Endothelial cell of umbilical vein (primary cell): ENCODE data around the gene QPCTL. TPM values are rescaled to one million over a fixed set of nuclear protein-coding genes. Genes with fewer than 3 reads are reported as not detected.

Experiments used
- BruUV-seq: library from RNA; stranded (reverse); fragments of 400-500 nt; replicated peaks from 2 replicates; lab custom pipeline; 2021; lab: Mats Ljungman, UMichigan
- CTCF ChIA-PET: fragments of 300-600, 350-600 bp; sonication (Branson Sonifier 250); formaldehyde crosslinking; loops from one replicate; lab custom pipeline; 2021; ENCODE audit warnings: antibody characterized with exemption, inconsistent platforms; lab: Charles Lee
- POLR2A ChIA-PET: fragments of 300-600, 350-600 bp; sonication (Branson Sonifier 250); formaldehyde crosslinking; loops from one replicate; lab custom pipeline; 2021; ENCODE audit warnings: antibody characterized with exemption, inconsistent platforms; lab: Charles Lee
- DNase-seq: peaks from one replicate; pipeline ENCODE4 v3.0.0-alpha.2; 2011; ENCODE audit warnings: low read depth, low spot score
- FAIRE-seq: peaks from 2 replicates; lab custom pipeline; 2011; peaks lifted over from hg19 to GRCh38; lab: Jason Lieb, UNC
- H2AFZ ChIP-seq: 2 replicates; pipeline ENCODE4 v1.6.0; 2012; ENCODE audit warnings: low read depth, low read length, control low read depth, inconsistent platforms
- H3K27ac ChIP-seq: 2 replicates; pipeline ENCODE4 v1.5.1; 2011; ENCODE audit warnings: low read depth, mild to moderate bottlenecking, control low read depth, low read length, moderate library complexity; ENCODE audit not compliant: insufficient read depth
- H3K27me3 ChIP-seq, 2 experiments: 2 replicates each; pipeline versions ENCODE4 v1.6.0 to v1.6.1; 2011; ENCODE audit warnings: low read length in 2 of 2, mixed read lengths in 1 of 2; ENCODE audit not compliant: control insufficient read depth in 2 of 2, insufficient read depth in 2 of 2
- H3K36me3 ChIP-seq, 2 experiments: 2 replicates in 1 of 2; 3 replicates in 1 of 2; pipeline ENCODE4 v1.5.1; 2011; ENCODE audit warnings: low read length in 2 of 2, mild to moderate bottlenecking in 1 of 2, moderate library complexity in 1 of 2; ENCODE audit not compliant: control insufficient read depth in 2 of 2, insufficient read depth in 2 of 2; ENCODE audit errors: extremely low read depth in 1 of 2
- H3K4me1 ChIP-seq: 3 replicates; pipeline ENCODE4 v1.5.1; 2011; ENCODE audit warnings: mild to moderate bottlenecking, low read length; ENCODE audit not compliant: control insufficient read depth, insufficient read depth; ENCODE audit errors: extremely low read depth
- H3K4me2 ChIP-seq: 2 replicates; pipeline ENCODE4 v1.6.1; 2011; ENCODE audit warnings: low read length, control low read depth, mixed read lengths; ENCODE audit not compliant: insufficient read depth
- H3K4me3 ChIP-seq, 3 experiments: fragments of 200-600 bp in 1 of 3; sonication (generic), shearing (Covaris generic) in 1 of 3; replicated peaks in 1 of 3; 2 replicates each; pipeline ENCODE4 v1.5.1; 2011 to 2016; ENCODE audit warnings: control low read depth in 3 of 3, low read length in 3 of 3, mild to moderate bottlenecking in 2 of 3, inconsistent platforms in 1 of 3, low read depth in 1 of 3, moderate library complexity in 1 of 3; ENCODE audit not compliant: insufficient read depth in 1 of 3
- H3K79me2 ChIP-seq: 2 replicates; pipeline ENCODE4 v1.6.0; 2012; ENCODE audit warnings: low read length, inconsistent platforms; ENCODE audit not compliant: control insufficient read depth, insufficient read depth
- H3K9ac ChIP-seq: replicated peaks from 2 replicates; pipeline ENCODE3; 2011; ENCODE audit warnings: low read length, control low read depth; ENCODE audit not compliant: insufficient read depth; ENCODE audit errors: extremely low read depth
- H3K9me1 ChIP-seq: replicated peaks from 3 replicates; pipeline ENCODE4 v1.6.0; 2011; ENCODE audit warnings: mild to moderate bottlenecking, low read length; ENCODE audit not compliant: control insufficient read depth, insufficient read depth; ENCODE audit errors: extremely low read depth
- H3K9me3 ChIP-seq: replicated peaks from 2 replicates; pipeline ENCODE4 v1.5.1; 2012; ENCODE audit warnings: low read length, inconsistent platforms; ENCODE audit not compliant: control insufficient read depth, insufficient read depth
- H4K20me1 ChIP-seq: replicated peaks from 2 replicates; pipeline ENCODE3; 2011; ENCODE audit warnings: mild to moderate bottlenecking, low read length; ENCODE audit not compliant: control insufficient read depth, insufficient read depth; ENCODE audit errors: extremely low read depth
- EZH2 ChIP-seq: IDR thresholded peaks from 2 replicates; pipeline ENCODE4 v1.6.1; 2012; ENCODE audit warnings: borderline replicate concordance, low read depth, mild to moderate bottlenecking, moderate library complexity, low read length, inconsistent platforms; ENCODE audit not compliant: severe bottlenecking
- FOS ChIP-seq: IDR thresholded peaks from 2 replicates; pipeline ENCODE4 v1.6.1; 2011; ENCODE audit warnings: mild to moderate bottlenecking, low read length, moderate library complexity, borderline replicate concordance; ENCODE audit not compliant: insufficient read depth
- GATA2 ChIP-seq: IDR thresholded peaks from 2 replicates; pipeline ENCODE4 v1.7.0; 2011; ENCODE audit warnings: low read depth, mild to moderate bottlenecking, moderate library complexity, mixed read lengths, low read length; ENCODE audit not compliant: insufficient read length, insufficient read depth
- JUN ChIP-seq: IDR thresholded peaks from 2 replicates; pipeline ENCODE4 v1.6.1; 2011; ENCODE audit warnings: borderline replicate concordance, low read depth; ENCODE audit not compliant: insufficient read length, insufficient read depth
- MYC ChIP-seq: IDR thresholded peaks from one replicate; pipeline ENCODE4 v1.6.1; 2011; ENCODE audit warnings: mild to moderate bottlenecking, low read depth, low read length
- POLR2A ChIP-seq: IDR thresholded peaks from 2 replicates; pipeline ENCODE4 v1.6.1; 2012; ENCODE audit warnings: low read depth, mild to moderate bottlenecking, control low read depth, low read length
- POLR2AphosphoS5 ChIP-seq: IDR thresholded peaks from 2 replicates; pipeline ENCODE4 v1.6.1; 2012; ENCODE audit warnings: low read depth, mild to moderate bottlenecking, control low read depth, low read length, moderate library complexity; ENCODE audit not compliant: insufficient read depth
- dilution Hi-C: fragments of 300-500 bp; cut with MboI; formaldehyde crosslinking; loops from one replicate; pipeline ENCODE4 v1.15.0; 2019; ENCODE audit warnings: low sequenced_read_pairs; ENCODE audit not compliant: extremely low pct_ligation_motif_present
- intact Hi-C: fragments of 100-400 bp; cut with micrococcal nuclease; formaldehyde crosslinking; loops from one replicate; pipeline ENCODE4 v1.10.0; 2022
- polyA plus RNA-seq, 4 experiments: library from polyadenylated mRNA; depleted of rRNA in 3 of 4; stranded (reverse) in 3 of 4; unstranded in 1 of 4; fragments of >200 nt; gene quantifications; 2 replicates each; pipeline versions ENCODE4 v1.2.1 to v1.2.3, GENCODE V29; 2011 to 2012; ENCODE audit warnings: missing spikeins in 1 of 4
- total RNA-seq: library from RNA; stranded (reverse); gene quantifications from 2 replicates; pipeline ENCODE4 v1.2.3, GENCODE V29; 2021
- TF ChIP-seq, protein P1 (sequence below): IDR thresholded peaks from 2 replicates; pipeline ENCODE4 v1.6.1; 2011; ENCODE audit not compliant: insufficient read depth, insufficient read length
- TF ChIP-seq, protein P2 (sequence below), 2 donors: IDR thresholded peaks; 1 replicate in 1 of 2; 2 replicates in 1 of 2; pipeline ENCODE4 v1.5.1; 2011; ENCODE audit warnings: low read length in 2 of 2, mild to moderate bottlenecking in 2 of 2, moderate library complexity in 2 of 2, control low read depth in 1 of 2, inconsistent platforms in 1 of 2, low read depth in 1 of 2; ENCODE audit not compliant: insufficient read depth in 1 of 2; ENCODE audit errors: extremely low read depth in 1 of 2

Gene QPCTL
- total and polyA plus RNA-seq, 2 donors (not counting 3 experiments of a cell fraction or from before 2014, with no cell fraction given), result 17.6 to 22.5 TPM

DNA sequence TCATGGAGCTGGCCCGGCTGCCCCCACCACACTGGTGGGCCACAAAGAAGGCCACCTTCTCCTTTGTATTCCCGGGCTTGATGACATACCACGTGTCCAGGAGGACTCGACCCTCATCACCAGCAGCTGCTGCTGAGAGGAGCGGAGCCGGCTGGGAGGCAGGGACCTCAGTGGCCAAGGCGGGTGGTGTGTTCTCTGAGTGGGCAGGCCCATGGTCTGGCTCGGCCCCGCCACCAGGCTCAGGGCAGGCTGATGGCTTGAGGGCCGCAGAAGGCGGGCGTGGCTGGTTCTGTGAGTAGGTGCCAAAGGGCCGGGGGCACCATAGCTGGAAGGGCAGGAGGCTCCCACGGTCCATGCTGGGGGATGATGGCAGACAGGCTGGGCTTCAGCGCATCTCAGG, 20.7 kb downstream of the QPCTL start:
- POLR2A ChIA-PET, result no interaction called here
- CTCF ChIA-PET, result interaction anchor here (2.0 kb wide), 1 partner anchor 20 kb away, joined by 10 read pairs; the partner anchor contains the start of gene QPCTL
- no peak overlapping the region for H3K9ac ChIP-seq

More for the DNA sequence above, 20.7 kb downstream of the QPCTL start:
- dilution Hi-C loops, result no loop called here
- Histone ChIP-seq H3K79me2 (peaks cover 26% of the 10 kb centered on the region), H3K36me3 (peaks cover 0 to 13% of the 10 kb centered on the region in 2 experiments), H3K4me2 (no peak overlapping the region), H3K4me3 (no peak overlapping the region), H3K27ac (no peak overlapping the region), H3K27me3 (no peaks in the 10 kb centered on the region), H3K9me1 (no peaks in the 10 kb centered on the region), H3K9me3 (no peaks in the 10 kb centered on the region), H3K4me1 (peaks cover 11% of the 10 kb centered on the region), H2AFZ (no peak overlapping the region), H4K20me1 (no peaks in the 10 kb centered on the region)
- no peak for DNase-seq
- no peak for TF ChIP-seq POLR2AphosphoS5
- no peak for TF ChIP-seq EZH2
- no peak for TF ChIP-seq JUN
- no peak for TF ChIP-seq GATA2
- TF ChIP-seq MYC, result no peak
- no peak for TF ChIP-seq POLR2A
- TF ChIP-seq, protein P1, sequence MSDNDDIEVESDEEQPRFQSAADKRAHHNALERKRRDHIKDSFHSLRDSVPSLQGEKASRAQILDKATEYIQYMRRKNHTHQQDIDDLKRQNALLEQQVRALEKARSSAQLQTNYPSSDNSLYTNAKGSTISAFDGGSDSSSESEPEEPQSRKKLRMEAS, result no peak
- no peak for TF ChIP-seq FOS
- TF ChIP-seq, protein P2, sequence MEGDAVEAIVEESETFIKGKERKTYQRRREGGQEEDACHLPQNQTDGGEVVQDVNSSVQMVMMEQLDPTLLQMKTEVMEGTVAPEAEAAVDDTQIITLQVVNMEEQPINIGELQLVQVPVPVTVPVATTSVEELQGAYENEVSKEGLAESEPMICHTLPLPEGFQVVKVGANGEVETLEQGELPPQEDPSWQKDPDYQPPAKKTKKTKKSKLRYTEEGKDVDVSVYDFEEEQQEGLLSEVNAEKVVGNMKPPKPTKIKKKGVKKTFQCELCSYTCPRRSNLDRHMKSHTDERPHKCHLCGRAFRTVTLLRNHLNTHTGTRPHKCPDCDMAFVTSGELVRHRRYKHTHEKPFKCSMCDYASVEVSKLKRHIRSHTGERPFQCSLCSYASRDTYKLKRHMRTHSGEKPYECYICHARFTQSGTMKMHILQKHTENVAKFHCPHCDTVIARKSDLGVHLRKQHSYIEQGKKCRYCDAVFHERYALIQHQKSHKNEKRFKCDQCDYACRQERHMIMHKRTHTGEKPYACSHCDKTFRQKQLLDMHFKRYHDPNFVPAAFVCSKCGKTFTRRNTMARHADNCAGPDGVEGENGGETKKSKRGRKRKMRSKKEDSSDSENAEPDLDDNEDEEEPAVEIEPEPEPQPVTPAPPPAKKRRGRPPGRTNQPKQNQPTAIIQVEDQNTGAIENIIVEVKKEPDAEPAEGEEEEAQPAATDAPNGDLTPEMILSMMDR (IDR thresholded peaks at IDR 0.05; ENCODE audit: extremely low read depth in 1 of 2, insufficient read depth in 1 of 2, low read depth in 1 of 2, low read length in 2 of 2), result no peak
- BruUV-seq, result no TSS peak
- FAIRE-seq, result no peak
- intact Hi-C loops, result no loop called here
